A204.1 (cell line): Measurements from ENCODE around the gene TIMM29.
"Not testable (repeated sequence)": the region's sequence is repeated elsewhere in the genome, so short reads cannot be mapped to it uniquely, and the experiment has no call there.

ENCODE experiments used
- FAIRE-seq: peaks from 2 replicates; lab custom pipeline; 2012; peaks lifted over from hg19 to GRCh38; lab: Jason Lieb, UNC

TIMM29 gene

GRCh38 chr19:10912619-10913018, 16.0 kb upstream of the TIMM29 start:
- FAIRE-seq = no peak

DNA sequence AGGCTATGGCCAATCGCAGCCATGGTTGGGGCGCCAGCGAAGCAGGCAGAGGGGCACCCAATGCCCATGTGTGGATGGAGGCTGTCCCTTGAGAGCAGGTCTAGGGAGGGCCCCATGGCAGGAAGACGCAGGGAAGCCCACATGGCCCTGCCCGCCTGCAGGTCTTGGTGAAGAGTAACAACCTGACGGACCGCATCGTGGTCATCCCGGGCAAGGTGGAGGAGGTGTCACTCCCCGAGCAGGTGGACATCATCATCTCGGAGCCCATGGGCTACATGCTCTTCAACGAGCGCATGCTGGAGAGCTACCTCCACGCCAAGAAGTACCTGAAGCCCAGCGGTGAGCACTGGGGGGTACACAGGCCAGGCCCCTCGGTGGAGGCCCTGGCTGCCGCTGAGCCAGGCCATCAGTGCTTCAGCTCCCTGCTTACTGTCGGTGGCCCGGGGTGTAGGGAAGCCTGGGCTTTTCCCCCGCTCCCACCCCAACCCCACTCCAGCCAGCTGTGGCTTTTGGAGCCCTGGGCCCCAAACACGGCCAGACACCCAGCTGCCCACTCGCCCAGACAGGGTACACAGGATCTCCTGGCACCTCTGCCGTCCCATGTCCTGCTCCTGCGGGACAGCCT, 14.8 kb upstream of the TIMM29 start:
- no peak for FAIRE-seq

- no peak for FAIRE-seq
These were observed 13.2 kb upstream of the TIMM29 start for GRCh38 chr19:10915130-10916091.

- FAIRE-seq = no peak
These were observed 12.0 kb upstream of the TIMM29 start for GRCh38 chr19:10916602-10917001.

DNA sequence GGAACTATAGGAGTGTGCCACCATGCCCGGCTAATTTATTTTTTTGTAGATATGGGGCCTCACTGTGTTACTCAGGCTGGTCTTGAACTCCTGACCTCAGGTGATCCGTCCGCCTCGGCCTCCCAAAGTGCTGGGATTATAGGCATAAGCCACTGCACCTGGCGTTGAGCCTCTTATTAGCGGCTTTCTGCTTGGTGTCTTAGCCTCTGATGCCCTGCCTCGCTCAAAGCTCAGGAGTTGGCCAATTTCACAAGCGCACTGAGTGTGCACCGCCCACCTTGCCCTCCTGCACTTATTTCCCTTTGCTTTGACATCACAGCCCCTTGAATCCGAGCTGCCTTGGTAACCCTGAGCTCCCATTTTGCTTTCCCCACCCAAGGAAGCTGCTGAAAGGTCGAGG, 10.3 kb upstream of the TIMM29 start:
- FAIRE-seq = no peak

- FAIRE-seq = no peak
These were observed 9.0 kb upstream of the TIMM29 start for GRCh38 chr19:10919352-10920287.

- no peak for FAIRE-seq
These were observed 8.3 kb upstream of the TIMM29 start for GRCh38 chr19:10920288-10920655.

DNA sequence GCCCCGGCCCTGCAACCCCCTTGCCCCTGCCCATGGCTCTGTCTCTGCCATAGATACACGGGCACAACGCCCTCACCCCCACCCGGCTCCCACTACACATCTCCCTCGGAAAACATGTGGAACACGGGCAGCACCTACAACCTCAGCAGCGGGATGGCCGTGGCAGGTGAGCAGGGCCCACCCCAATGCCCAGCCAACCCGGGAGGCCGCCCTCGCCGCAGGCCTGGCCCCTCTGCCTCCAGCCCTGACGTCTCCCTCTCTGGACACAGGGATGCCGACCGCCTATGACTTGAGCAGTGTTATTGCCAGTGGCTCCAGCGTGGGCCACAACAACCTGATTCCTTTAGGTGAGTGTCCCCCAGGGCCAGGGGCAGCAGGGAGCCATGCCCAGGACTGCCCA, 7.8 kb upstream of the TIMM29 start:
- FAIRE-seq = no peak

- FAIRE-seq = no peak
These were observed 7.3 kb upstream of the TIMM29 start for GRCh38 chr19:10921199-10921909.

DNA sequence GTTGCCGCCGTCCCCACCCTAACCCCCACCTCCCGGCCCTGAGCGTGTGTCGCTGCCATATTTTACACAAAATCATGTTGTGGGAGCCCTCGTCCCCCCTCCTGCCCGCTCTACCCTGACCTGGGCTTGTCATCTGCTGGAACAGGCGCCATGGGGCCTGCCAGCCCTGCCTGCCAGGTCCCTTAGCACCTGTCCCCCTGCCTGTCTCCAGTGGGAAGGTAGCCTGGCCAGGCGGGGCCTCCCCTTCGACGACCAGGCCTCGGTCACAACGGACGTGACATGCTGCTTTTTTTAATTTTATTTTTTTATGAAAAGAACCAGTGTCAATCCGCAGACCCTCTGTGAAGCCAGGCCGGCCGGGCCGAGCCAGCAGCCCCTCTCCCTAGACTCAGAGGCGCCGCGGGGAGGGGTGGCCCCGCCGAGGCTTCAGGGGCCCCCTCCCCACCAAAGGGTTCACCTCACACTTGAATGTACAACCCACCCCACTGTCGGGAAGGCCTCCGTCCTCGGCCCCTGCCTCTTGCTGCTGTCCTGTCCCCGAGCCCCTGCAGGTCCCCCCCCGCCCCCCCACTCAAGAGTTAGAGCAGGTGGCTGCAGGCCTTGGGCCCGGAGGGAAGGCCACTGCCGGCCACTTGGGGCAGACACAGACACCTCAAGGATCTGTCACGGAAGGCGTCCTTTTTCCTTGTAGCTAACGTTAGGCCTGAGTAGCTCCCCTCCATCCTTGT, 6.5 kb upstream of the TIMM29 start:
- no peak for FAIRE-seq

- no peak for FAIRE-seq
These were observed 6.0 kb upstream of the TIMM29 start for GRCh38 chr19:10922638-10923014.

GRCh38 chr19:10923260-10924112, 5.1 kb upstream of the TIMM29 start:
- no peak for FAIRE-seq

GRCh38 chr19:10924597-10924996, 4.0 kb upstream of the TIMM29 start:
- FAIRE-seq = no peak

DNA sequence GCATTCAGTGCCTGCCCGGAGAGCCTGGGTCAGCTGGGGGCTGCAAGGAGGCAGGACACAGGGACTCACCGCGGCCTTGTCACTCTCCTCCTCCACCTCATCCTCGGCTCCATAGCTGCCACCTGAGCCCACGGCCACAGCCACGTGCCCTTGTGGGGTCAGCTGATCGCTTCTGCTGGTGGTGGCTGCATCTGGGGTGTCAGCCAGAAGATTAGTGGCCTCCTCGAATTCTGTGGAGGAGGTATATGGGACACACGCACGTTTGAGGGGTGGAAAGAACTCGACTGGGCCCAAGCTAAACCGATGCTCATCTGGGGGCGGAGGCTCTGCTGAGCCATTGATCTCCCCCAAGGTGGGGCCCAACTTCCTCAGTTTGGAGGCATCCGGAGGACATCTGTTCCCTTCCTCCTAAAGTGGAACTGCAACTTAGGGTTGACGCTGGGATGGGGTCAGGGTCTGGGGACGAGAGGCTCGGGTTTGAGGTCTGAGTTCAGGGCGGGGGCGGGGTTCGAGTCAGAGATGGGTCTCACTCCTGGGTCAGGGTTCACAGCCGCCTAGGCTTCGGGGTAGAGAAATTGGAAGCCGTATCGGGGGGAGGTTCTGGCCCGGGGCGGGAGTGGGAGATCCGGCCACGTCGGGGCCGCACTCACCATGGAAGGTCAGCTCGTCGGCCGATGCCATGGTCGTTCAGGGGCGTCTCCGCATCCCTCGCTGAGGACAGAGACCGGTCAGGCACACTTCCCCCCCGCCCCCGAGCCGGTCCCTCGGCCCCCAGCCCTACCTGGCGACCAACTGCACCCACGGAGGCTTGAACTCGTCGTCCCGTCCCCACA, 665 bp upstream of the TIMM29 start:
- no peak for FAIRE-seq

DNA sequence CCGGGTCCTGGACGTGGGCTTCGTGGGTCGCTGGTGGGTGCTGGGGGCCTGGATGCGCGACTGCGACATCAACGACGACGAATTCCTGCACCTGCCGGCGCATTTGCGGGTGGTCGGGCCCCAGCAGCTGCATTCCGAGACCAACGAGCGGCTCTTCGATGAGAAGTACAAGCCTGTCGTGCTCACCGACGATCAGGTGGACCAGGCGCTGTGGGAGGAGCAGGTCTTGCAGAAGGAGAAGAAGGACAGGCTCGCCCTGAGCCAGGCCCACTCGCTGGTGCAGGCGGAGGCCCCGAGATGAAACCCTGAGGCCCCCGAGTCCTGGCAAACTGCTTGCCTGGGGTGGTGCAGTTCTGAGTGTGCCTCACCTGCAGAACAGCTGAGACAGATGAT, 787 bp downstream of the TIMM29 start:
- FAIRE-seq = no peak

DNA sequence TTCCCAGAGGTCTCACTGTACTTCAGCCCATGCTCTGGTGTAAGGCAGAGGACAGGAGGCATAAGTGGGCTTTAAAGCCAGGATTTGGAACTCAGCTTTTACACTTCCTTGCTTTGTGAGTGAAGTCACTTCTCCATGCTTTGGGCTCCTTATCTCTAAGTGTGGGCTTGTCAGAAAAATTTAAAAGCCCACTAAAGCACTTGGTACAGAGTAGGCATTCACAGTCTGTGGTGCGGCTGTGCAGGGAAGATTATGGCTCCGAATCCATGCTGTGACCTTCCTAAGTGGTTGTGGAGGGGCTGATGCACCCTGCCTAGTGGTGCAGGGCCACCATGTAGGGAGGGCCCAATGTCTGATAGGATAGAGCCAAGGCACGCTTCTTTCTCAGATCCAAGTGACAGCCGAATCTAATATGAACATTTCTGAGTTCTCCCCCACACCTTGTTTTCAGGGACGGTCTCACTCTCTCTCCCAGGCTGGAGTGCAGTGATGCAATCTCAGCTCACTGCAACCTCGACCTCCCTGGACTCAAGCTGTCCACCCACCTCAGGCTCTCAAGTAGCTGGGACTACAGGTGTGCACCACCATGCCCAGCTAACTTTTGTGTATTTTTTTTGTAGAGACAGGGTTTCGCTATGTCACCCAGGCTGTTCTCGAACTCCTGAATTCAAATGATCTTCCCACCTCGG, 6.9 kb downstream of the TIMM29 start:
- FAIRE-seq = no peak

DNA sequence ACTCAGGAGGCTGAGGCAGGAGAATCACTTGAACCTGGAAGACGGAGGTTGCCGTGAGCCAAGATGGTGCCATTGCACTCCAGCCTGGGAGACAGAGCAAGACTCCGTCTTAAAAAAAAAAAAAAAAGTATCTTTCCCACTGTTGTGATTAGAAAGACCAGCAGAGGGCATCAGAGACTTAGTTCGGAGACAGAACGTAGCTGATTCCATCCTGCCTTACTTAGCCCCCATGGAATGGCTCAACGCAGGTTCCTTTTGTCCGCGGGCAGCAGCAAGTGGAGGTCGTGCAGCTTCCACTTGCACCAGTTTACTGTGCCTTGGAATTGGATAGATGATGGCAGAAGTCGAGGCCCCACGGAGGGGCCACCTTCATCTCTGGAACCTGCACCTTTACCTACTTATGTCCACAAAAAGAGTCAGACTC, 8.1 kb downstream of the TIMM29 start:
- FAIRE-seq = no peak

DNA sequence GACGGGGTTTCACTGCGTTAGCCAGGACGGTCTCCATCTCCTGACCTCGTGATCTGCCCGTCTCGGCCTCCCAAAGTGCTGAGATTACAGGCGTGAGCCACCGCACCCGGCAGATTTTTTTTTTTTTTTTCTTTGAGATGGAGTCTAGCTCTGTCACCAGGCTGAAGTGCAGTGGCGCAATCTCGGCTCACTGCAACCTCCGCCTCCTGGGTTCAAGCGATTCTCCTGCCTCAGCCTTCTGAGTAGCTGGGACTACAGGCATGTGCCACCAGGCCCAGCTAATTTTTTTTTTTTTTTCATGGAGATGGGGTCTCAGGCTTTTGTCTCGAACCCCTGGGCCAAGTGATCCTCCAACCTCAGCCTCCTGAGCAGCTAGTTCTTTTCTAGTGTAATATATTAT, 13.0 kb downstream of the TIMM29 start:
- FAIRE-seq = not testable (repeated sequence)

- FAIRE-seq = not testable (repeated sequence)
These were observed 14.8 kb downstream of the TIMM29 start for GRCh38 chr19:10943412-10943811.
